Central memory CD4-positive, alpha-beta T cell (primary cell): ENCODE measurements around the gene ISG20L2.
A peak's percentile ranks its signal among the peaks of the same experiment; 100 is the strongest.

Experiments used
- DNase-seq: peaks from one replicate; pipeline ENCODE4 v3.0.0; 2022

Gene ISG20L2

DNA sequence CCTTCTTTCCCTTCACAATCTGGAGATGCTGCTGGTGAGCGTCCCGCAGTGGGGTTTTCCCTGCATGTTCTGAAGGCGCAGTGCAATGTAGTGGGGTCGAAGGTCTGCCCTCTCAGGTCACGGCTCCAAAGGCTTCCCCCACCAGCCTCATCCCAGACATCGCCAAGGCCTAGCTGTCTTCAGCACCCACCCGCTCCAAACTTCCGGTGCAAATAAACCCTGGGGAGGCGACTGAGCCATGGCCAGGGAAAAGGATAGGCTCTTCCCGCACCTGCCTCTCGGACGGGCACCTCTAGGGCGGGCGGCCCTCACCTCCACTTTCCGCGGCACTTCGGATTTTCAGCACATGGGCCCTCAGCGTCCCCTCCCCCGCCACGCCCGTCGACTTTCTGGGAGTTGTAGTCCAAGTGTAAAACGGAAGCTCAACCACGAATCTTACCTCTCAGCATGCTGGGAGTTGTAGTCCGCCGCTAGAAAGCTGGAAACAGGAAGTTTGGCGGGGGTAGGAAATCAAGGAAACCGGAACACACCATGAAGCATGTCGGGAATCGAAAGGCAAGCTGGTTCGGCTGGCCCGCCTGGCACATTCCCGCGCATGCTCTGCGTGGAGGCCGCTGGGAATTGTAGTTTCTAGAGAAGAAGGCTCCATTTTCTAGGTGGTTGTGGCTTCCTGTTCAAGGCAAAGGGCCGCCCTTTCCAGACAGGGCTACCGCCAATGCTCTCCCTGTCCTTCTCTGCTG is 12.3 kb upstream of the ISG20L2 start, which contains the start of gene MRPL24:
MRPL24 (minus strand) TSS at position 348 of the 740 bp plus-strand sequence. CDS start 2,384 bp downstream, outside the sequence.
- peak; percentile 99 for DNase-seq

DNA sequence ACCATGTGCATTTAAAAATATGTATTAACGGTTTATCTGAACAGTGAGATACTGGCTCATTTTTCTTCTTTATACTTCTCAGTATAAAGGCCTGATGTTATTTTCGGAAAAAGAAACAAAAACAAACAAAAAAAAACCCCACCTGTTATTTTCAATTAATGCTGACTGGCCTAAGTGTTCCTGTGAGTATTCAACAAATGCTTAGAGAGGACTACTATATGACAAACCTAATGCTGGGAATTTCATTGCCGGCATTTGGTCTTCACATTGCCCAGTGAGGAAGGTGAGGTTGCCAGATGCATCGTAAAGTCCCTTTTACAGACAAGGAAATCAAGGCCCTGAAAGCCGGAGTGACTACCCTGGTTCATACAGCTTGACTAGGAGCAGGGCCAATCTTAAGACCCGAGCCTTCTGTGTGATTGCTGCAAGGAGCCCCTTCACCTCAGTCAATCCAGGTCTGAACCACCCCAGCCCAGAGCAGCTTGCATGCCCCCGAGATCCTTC is 11.7 kb upstream of the ISG20L2 start:
- no peak for DNase-seq

DNA sequence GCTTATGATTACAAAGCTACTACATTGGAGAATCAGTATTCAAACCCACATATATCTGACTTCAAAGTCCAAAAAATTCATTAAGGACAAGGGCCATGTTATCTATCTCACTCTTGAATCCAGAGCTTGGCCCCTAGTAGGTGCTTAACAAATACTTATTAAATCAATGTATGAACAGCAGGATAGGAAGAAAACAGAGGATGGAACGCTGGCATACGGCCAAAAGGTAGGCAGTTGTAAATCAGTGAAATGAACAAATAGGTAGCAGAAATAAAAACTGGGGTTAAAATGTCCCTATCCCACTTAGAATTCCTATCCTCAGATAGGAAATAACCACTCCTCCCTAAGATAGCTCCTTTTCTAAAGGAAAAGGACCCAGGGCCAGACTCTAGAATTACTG is 10.3 kb upstream of the ISG20L2 start:
- DNase-seq = no peak

DNA sequence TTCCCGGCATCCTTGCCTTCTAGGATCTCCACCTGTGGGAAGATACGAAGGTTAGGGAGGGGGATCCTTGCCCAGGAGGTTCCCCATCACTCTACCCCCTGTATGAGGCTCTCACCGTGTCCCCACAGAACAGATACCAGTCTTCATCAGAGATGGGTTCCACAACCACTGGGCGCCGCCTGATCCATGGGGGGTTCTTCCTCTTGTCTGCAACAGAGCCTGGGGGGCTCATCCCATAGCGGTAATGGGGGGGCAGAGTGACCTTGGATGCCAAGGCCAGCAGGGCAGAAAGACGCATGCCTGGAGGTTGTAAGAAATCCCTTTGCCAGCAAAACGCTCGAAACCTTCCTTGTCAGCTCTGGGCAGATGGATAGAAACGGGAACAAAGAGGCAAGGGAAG is 9.8 kb upstream of the ISG20L2 start:
- DNase-seq = no peak

DNA sequence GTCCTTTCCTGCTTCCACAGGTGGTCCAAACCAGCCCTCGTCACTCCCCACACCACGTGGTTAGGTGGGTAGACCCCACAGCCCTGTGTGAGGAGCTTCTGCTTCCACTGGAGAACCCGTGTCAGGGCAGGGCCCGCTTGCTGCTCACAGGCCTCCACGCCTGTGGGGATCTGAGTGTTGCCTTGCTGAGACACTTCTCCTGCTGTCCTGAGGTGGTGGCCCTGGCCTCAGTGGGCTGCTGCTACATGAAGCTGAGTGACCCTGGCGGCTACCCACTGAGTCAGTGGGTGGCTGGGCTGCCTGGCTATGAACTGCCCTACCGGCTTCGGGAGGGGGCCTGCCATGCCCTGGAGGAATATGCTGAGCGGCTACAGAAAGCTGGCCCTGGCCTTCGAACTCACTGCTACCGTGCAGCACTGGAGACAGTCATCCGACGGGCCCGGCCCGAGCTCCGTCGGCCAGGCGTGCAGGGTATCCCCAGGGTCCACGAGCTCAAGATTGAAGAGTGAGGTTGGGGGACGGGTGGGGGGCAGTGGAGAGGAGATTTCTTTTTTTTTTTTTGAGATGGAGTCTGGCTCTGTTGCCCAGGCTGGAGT is 5.5 kb upstream of the ISG20L2 start:
- DNase-seq = no peak

DNA sequence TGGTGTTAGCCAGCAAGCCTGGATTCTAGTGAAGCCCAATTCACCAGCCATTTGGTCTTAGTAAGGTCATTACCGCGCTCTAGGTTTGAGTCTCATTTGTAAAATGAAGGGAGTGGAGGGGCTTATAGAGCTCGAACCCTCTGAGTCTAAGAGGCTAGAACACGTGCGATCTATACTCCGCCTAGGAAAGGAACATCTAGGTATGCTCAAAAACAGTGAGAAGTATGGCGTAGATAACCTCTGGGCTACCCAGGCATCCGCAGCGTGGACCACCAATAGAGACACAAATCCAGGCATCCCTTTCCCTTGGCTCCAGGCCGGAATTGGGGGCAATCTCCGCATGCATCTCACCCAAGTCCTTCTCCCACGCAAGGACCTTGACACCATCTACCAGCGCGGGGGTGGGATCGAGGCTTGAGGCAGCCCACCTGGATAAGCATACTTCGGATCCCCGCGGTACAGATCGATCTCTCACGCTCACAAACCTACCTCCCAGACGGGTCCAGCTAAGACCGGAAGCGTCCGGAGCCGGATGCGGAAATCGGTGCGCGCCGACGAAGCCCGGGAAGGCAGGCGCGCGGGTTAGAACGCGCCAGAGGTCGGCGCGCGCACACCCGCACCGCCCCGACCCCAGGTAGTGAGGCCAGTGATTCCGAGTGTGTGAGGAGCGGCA is 504 bp downstream of the ISG20L2 start, which contains the start of gene METTL25B:
METTL25B (plus strand) TSS at position 544 of the 673 bp plus-strand sequence. CDS start 636 bp downstream, outside the sequence.
- no peak for DNase-seq

DNA sequence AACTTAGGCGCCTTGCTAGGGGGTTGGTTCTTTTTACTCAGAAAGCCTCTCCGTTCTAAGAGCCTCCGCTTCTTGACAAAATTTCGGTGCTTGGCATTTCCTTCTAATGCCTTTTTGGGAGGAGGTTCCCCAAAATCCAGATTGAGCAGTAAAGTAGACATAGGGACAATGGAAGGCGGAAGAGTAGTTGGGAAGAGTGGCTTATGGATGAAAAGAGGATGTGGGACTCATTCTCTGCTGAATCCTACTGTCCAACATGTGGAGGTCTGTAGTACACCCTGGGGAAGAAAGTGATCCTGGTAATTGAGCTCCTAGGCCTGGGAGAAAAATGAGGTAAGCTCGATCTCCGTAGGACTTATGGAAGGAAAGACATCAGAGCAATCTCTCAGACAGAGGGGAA is 1.1 kb downstream of the ISG20L2 start:
- DNase-seq = no peak

DNA sequence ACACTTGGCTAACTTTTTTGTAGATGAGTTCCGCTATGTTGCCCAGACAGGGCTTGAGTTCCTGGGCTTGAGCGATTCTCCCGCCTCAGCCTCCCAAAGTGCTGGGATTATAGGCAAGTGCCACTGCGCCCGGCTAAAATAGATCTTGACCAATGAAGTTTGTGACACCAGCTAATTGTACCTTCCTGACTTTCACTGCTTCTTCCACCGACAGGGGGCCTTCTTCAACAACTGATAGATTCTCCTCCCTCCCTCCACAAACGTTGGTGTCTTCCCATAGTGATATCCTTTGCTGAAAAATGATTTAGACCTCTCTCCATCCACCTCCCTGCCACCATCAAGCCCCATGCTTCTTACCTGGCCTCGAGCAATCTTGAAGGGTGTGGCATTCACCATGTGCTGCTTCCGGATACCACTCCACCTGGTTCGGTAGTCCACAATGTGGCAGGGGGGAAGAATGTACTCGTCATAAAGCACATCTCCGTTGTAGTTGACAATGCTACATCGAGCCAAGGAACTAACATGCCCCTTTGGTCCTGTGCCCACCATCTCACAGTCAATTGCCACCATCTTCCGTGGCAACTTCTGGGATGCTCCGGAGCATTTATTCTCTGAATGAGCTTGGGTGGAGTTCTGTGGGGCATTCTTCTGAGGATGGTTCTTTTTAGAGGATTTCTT is 1.9 kb downstream of the ISG20L2 start:
- peak; percentile 51 for DNase-seq

DNA sequence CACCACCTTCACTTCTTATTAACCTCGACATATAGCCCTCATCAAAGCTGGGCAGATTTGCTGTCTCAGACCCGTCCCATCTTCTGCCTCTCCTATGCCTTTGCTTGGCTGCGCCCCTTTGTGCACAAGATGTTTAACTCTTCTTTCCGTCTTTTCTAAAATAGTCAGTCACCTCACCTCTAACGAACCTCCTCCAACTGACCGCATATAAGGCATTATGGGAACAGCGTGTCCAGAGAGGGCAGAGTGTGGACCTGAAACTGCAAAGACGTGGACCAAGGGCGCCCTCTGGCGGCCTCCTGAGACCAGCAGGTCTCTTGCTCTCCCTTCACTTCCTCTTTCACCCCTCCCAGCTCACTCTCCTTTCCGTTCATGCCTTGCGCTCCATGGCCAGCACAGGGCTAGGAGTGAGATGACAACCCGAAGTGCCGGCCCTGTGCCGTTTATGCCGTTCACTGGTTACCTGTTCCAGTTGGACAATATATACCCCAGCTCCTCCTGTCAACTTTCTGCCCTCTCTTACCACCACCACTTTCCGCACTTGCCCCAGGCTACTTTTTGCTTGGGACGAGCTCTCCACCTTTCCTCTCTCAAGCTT is 2.8 kb downstream of the ISG20L2 start:
- peak; percentile 75 for DNase-seq

DNA sequence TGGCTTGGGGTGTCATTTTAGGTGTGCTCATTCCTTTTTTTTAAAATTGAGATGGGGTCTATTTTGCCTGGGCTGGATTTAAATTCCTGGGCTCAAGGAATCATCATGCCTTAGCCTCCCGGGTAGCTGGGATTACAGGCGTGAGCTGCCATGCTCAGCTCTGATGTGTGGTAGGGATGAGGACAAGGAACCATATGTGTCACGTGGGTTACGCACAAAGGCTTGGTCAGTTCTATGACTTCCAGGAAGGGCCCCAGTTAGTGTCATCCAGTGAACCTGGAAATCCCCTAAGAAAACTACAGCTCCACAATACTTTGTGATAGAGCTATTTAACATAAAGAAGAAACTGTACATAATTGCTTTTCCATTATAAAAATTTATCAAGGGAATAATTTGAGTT is 7.0 kb downstream of the ISG20L2 start:
- DNase-seq = no peak

DNA sequence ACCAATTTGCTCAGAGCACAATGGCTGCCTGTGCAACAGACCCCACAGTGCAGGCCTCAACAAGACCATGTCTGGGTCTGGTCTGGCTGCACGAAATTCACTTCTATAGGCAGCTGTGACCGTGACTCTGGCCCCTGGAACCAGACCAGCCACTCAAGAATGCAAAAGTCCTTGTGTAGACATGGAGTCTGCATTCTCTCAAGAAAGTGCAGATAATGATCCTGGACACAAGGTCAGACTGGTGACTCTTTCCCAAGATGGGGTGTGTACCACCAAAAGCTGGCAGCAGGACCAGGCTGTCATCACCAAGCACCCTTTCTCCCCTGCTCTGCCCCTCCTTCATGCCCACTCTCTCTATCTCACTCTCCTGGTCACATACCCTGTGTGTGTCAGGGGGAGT is 7.4 kb downstream of the ISG20L2 start:
- DNase-seq = no peak

DNA sequence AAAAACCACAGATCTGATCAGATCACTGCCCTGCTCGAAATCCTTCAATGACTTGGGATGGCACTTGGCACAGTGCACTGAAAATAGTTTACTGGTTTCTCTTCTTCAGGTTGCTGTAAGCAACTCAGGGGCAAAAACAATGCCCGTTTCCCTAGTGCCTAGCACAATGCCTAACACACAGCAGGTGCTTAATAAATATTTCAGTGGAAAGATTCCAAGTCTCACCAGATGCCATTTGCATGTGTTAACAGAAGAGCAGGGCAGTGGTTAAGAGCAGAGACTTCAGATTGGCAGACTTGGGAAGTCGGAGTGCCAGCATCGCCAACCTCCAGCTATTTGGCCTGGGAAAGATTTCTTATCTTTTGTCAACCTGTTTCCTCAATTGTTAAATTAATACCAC is 11.2 kb downstream of the ISG20L2 start:
- no peak for DNase-seq

DNA sequence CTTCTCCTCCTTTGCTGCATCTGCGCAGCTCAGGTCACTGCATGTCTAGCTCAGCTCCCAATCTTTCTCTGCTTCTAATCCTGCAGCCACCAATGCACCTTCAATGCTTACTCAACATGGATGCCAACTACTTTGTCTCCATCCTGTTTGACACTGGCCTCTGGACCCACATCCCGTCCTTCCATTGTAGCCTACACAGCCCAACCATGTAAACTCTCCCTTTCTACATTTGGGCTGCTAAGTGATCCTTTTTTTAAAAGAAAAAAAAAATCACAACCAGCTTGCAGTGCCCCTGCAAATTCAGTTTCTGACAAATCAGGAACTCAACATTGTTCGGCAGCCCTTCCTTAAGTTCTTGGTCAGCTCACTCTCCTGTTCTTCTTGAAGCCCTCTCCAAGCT is 13.7 kb downstream of the ISG20L2 start:
- no peak for DNase-seq

DNA sequence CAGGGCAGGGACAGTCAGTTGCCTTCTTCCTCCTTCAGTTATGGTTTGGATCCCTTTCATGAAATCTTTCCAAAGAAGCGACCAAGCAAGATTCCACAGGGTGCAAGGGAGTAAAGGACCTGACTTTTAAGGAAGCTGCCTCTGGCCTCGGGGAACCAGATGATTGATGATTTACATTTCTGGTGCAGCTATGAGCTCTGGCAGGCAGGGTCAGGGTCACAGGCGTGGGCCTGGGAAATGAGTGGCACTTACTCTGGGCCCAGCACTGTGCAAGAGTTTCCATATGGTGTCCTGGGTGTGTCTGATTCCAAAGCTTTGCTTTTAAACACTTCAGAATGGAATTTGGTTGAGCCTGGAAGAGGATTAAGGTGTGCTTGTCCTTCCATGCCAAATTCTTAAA is 15.9 kb downstream of the ISG20L2 start:
- no peak for DNase-seq

DNA sequence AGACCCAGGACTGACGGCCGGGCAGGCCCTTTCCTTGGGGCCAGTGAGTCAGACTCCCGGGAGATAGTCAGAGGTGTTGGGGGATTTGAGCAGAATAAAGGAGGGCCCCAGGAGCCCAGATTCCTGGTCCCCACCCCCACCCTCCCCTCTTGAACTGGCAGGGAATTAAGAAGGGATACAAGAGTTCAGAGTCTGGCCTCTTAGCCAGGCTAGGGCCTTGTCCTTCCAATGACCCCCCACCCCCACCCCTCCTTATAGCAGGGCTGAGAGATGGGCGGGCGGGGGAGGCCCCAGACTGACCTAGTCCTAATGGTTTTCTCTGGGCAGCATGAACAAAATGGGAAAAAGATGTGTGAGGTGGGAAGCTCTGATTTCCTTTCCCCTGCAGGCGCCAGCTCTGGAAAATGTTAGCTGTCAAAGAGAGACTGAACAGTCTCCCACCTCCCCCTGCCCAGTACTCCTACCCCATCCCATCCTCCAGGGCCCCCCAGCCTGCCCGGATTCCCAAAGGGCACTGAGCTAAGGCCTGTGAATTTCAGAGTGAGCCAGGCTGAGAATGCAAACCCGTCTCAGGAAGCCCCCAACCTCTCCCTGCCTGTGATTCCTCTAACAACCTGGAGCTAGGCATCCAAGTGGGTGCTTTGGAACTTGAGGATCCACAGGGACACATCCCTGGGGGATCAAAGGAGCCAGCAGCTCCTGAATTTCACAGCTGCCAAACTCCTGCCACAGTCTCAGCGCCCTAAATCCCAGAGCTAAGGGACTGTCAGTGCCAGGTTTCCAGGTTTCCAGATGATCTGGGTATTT is 17.4 kb downstream of the ISG20L2 start:
- no peak for DNase-seq

DNA sequence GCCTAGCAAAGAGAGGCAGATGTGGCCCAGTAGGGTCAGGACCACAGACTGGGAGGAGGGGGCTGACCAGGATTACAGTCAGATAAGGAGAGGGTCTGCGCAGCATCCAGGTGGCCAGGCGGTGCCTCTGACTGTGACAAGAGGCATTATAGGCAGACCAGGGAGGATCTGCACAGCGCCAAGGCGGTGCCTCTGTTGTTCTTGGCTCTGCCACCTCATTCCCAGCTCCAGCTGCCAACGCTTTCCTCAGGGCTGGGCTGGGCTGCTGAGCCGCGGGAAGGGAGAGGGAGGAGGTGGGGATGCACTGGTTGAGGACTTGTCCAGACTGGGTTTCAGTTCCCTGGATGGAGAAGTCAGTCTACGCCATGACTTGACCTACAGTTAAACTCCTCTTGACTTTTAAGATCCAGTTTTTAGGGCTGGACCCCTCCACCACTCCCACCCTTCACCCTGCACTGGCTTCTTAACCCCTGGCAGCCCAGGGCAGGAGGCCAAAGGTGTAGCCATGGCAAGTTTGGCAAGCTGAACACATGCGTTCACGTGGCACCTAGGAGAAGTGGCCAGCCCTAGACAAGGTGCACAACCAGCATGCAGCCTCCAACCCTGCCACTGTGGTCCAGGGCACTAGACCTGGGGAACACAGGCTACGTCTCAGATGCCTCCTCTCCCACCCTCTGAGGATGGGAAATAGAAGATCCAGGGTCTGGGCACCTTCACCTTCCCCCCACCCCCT is 18.6 kb downstream of the ISG20L2 start:
- DNase-seq = no peak

DNA sequence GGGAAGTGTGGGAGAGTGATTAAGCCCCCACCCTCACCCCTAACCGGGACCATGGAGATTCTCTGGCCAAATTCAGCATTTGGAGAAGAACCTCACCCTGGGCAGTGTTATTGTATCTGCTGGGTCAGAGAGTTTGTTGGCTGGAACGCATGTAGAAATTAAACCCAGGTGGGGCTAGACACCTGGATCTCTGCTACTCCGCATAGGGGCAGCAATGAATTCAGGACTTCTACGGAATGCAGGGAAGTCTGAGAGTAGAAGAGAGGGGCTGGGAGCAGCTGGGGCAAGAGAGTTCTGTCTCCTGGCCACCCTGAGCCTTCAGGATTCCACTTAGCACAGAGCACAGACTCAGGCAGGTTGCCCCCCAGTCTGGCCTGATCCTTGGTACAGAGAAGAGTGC is 19.5 kb downstream of the ISG20L2 start:
- no peak for DNase-seq

DNA sequence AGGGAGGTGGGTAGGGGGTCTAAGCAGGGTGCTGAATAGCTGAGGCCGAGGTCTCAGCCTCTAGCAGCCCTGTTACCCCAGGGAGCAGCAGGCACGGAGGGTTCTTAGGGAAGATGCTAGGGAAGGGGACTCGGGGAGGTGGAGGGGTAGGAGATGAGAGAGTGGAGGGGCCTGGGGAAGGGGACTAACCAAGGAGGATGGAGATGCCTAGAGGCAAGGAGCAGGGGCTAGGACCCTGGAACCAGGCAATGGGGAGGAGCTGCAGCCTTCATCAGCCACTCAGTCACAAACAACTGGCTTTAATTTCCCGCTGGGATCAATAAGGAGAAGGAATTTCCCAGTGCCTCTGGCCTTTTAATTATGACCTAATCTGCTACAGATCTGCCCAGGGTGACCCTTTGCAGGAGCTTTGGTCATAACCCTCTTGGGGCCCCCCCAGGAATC is 20.3 kb downstream of the ISG20L2 start:
- no peak for DNase-seq

DNA sequence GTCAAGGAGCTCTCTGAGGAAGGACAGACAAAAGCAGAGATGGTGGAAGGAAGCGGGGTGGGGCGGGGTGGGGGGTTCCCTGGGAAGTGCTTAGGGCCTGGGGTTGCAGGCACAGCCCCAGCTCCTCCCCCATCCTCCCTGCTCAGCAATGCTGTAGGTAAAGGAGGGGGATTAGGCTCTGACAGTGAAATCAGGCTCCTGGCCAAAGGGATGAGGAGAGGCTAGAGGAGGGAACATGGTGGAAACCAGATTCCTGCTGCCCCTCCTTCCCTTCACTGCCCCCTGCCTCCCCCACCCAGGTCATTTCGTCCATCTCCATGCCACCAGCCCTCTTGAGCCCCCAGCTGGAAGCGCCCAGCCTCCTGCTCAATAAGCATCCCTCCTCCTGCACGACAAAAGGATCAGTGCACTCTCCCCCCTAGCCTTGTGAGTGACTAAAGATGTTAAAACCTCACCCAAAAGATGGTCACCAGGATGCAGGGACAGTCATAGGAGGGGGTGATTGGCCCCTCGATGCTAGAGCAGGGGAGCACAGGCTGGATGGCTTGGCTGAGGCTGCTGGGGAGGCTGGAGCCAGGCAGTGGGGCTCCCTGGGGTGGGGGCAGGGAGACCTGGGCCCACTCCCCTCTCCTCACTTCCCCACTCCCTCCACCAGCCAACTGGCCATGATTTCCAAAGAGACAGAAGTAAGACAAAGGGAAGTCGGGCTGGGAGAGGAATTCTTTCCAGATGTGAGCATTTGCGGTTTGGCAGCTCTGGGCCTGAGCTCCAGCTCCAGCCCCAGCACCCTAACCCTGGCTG is 20.9 kb downstream of the ISG20L2 start:
- no peak for DNase-seq
